NOMO-1 (cell line): ENCODE results near the gene MIX23.

ENCODE experiments used
- DNase-seq, 2 experiments: peaks; one replicate each; lab custom pipeline; 2025; ENCODE audit not compliant: unreplicated experiment in 2 of 2; lab: John Stamatoyannopoulos, UW

MIX23 gene

DNA sequence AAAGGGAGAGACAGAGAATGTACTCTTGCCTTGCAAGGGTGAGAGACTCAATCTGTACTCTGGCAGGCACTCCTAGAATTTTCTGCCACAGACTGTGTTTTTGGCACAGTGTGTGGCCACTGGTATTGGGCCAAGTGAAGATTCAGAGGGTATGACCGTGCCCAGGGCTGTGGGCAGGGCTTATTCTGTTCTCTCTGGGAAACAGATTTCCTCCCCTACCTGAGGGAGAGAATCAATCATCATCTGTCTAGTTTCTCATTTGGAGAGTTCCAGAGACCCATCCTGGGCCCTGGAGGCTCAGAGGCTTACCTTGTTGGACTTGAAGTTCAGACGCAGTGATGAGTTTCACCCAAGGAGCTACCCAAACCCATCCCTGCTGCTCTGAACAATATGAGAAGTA, 29.8 kb downstream of the MIX23 start:
- no peak for DNase-seq

DNA sequence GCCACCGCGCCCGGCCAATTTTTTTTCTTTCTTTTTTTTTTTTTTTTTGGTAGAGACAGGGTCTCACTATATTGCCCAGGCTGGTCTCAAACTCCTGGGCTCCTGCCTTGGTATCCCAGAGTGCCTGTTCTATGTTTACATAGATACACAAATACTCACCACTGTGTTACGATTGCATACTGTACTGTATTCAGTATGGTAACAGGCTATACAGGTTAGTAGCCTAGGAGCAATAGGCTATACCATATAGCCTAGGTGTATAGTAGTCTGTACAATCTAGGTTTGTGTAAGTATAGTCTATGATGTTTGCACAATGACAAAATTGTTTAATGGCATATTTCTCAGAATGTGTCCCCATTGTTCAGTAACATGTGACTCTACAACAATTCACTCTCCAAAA, 31.4 kb downstream of the MIX23 start:
- no peak for DNase-seq

DNA sequence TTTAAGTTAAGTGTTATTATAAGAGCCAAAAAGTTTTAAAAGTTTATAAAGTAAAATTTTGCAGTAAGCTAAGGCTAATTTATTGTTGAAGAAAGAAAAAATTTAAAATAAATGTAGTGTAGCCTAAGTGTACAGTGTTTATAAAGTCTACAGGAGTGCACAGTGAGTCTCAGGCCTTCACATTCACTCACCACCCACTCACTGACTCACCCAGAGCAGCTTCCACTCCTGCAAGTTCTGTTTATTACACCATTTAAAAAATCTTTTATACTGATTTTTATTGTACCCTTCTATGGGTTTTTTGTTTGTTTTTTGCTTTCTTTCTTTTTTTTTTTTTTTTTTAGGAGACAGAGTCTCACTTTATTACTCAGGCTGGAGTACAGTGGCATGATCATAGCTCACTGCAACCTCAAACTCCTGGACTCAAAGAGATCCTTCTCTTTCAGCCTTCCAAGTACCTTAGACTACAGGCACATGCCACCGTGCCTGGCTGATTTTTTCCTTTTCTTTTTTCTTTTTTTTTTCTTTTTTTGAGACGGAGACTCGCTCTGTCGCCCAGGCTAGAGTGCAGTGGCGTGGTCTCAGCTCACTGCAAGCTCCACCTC, 32.1 kb downstream of the MIX23 start:
- DNase-seq, result no peak

DNA sequence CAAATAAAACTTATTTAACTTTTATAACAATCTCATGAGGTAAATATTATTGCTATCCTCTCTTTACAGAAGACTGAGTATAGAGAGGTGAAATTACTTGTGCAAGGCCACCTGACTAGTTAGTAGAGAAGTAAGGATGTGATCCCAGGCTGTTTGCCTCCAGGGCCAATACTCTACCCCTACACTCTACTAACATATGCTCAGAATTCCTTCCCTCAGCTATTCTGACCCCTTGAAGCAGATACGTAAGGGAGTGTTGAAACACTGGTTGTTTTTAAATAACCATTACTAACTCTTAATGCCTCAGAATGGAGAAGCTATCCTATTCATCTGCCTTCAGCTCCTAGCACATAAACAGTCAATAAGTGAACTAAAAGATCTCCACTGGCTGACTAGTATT, 33.9 kb downstream of the MIX23 start:
- no peak for DNase-seq

DNA sequence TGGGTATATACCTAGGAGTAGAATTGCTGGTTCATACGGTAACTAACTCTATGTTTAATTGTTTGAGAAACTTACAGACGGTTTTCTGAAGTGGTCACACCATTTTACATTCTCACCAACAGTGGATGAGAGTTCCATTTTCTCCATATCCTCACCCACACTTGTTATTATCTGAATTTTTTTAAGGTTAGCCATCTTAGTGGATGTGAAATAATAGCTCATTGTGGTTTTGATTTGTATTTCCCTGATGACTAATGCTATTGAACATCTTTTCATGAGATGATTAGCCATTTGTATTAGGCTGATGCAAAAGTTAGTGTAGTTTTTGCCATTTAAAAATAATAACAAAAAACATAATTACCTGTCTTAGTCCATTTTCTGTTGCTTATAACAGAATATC, 39.4 kb downstream of the MIX23 start:
- no peak for DNase-seq

DNA sequence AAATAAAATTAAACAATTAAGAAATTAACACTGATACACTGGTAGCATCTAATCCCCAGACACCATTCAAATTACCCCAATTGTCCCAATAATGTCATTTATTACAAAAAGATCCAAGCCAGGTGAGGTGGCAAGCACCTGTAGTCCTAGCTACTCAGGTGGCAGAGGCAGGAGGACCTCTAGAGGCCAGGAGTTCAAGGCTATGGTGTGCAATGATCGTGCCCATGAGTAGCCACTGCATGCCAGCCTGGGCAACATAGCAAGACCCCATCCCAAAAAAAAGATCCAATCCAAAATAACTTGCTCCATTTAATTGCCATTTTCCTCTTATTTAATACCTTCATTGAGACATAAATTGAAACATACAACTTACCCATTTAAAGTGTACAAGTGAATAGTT, 40.2 kb downstream of the MIX23 start:
- no peak for DNase-seq

DNA sequence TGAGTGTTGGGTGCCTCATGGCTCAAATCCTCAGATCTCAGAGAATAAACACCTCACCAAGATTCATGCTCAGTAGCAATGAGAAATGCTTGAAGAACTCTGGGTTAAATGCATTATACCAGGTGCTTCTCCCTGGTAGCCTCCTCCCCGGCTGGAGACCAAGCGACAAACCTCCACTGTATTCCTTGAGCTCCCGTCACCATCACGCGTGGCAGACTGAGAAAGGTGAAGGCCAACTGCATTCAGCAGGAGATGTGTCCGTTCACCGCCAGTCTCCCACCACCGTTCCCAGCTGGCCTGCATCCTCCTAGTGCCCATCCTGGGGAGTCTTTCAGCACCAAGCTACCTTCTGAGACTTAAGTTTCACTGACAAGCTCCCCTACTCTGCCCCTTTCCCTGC, 50.5 kb downstream of the MIX23 start:
- DNase-seq, result no peak

DNA sequence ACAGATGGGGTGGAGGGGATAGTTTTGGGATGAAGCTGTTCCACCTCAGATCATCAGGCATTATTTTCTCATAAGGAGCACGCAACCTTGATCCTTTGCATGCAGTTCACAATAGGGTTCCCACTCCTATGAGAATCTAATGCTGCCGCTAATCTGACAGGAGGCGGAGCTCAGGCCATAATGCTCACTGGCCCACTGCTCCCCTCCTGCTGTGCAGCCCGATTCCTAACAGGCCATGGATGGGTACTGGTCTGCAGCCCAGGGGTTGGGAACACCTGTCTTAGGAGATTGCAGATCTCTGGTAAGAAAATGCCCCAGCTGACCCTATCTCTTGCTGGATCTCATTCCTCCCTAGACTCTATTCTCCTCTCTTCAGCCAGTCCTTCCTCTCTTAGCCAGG, 51.1 kb downstream of the MIX23 start:
- no peak for DNase-seq

DNA sequence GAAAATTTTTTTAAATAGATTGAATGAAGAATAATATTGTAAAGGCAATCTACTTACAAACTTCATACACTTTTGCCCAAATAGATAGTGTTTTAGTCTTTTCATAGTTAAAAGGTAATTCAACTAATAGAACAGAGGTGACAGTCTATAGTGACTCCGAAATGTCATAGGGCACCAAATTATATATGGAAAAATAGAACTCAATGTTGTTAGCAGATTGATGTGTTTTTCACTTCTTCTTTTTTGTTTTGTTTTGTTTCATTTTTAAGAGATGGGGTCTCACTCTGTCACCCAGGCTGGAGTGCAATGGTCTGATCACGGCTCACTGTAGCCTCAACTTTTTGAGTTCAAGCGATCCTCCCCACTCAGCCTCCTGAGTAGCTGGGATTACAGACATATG, 57.3 kb downstream of the MIX23 start:
- DNase-seq, result peak in 1 of 2 experiments; percentile 19

DNA sequence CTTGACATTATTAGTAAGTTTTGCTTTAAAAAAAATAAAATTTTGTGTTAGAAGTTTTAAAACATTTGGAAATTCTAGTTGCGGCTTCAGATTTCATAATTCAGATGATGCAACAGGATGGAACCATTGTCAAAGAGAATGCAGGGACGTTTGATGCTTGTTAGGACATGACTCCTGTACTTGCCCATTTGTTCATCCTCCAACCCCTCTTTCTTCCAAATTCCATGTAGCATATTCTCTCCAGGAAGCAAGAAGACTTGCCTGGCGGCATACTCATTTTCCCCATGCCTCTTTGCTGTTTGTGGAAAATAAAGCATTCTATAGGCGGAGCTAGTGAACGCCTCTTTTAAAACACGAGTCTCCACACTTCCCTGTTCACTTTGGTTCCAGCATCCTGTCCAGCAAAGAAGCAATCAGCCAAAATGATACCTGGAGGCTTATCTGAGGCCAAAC, 58.1 kb downstream of the MIX23 start, which contains the start of gene CSTA:
Gene CSTA (plus strand): TSS at position 378 of the 453 bp plus-strand sequence. CDS start 45 bp downstream, at position 423.
- DNase-seq, result peak; percentile 58 to 84

DNA sequence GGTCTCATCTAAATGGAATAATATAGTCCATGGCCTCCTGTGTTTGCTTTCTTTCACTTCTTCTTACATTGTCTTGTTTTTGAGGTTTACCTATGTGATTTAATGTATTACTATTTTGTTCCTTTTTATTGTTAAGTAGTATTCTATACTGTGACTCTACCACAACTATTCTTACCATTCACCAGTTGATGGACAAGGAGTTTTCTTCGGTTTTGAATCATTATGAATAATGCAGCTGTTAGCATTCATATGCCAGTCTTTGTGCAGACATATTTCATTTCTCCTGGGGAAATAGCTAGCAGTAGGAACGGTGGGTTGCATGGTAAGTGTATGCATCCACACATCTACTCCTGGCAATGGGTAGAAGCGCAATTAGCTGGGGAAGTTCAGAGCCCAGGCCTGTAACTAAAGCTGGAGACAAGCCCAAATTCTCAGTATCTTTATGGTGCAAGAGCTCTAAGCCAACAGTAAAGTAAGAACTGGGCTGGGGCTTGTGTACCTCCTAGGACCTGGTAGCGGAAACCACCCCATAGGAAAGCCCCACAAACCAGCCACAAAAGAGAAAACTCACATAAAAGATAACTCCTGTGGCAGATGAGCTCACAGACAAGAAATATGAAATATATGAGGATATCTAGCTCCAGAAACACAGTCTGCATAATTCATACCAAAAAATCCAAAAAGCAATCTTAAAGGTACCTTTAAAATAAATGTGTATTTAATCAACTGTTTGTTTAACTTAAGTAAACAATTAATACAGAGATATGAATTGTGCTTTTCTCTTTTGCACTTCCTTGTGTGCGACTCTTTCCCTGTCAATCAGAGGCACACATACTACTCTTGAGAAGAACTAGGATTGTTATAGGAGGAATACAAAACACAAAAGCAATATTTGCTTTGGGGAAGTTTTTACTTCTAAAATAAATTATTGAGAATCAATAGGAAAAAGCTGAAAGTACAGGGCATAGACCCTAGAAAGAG, 60.6 kb downstream of the MIX23 start:
- no peak for DNase-seq

DNA sequence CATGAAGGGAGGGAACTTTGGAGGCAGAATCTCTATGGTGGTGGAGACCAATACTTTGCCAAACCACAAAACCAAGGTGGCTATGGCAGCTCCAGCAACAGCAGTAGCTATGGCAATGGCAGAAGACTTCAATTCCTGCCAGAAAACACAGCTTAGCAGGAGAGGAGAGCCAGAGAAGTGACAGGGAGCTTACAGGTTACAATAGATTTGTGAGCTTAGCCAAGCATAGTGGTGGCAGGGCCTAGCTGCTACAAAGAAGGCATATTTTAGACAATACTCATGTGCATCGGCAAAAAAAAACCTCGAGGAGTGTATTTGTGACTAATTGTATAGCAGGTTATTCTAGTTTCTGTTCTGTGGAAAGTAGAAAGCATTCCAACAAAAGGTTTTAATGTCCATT, 64.4 kb downstream of the MIX23 start:
- no peak for DNase-seq

DNA sequence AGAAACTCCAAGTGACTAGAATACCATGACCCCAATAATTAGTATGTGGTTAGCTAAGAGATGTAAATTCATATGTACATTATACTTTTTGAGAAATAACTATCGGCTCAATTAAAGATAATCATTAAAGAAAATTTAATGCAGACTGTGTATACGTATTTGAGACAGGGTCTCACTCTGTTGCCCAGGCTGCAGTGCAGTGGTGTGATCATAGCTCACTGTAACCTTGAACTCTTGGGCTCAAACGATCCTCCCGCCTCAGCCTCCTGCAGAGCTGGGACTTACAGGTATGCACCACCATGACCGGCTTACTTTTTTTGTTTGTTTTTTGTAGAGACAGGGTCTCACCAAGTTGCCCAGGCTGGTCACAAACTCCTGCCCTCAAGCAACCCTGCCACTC, 66.7 kb downstream of the MIX23 start:
- no peak for DNase-seq

DNA sequence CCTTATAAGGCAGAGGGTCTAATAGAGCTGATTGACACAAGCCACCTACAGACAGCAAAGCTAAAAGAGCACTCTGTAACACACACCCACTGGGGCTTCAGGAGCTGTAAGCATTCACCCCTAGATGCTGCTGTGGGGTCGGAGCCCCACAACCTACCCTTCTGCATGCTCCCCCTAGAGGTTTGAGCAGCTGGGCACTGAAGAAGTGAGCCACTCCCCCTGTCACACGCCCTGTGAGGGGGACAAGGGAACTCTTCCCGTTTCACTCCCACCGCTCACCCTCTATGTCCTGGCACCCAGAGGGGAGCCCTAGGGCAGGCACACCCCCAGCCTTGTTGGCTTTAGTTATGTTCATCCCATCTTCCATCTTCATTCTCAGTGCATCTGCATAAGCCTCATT, 67.4 kb downstream of the MIX23 start:
- DNase-seq, result no peak

DNA sequence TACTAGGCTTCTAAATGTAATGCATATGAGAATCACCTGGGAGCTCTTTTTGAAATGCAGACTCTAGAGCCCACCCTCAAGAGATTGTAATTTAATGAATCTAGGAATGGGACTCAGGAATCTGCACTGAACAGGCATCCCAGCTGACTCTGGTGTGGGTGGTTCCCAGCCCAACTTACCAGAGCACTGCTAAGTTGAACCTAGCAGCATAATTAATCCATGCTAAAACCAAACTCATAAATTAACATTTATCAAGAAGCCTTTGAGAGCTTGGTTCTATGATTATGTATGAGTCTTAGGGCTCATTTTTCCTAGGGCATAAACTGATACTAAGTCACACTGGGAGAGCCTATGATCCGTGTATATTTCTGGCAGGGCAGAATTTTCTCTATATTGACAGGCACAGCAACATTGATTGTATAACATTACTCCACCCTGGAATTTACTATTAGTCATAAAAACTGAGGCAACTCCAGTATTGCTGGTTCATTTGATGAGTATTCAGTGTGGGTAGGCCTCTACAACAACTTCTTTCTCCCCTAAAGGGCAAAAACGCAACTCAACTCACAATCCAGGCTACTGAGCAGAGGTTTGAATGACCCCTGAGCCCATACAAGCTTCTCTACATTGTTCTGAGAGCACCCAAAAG, 68.7 kb downstream of the MIX23 start:
- DNase-seq, result no peak

DNA sequence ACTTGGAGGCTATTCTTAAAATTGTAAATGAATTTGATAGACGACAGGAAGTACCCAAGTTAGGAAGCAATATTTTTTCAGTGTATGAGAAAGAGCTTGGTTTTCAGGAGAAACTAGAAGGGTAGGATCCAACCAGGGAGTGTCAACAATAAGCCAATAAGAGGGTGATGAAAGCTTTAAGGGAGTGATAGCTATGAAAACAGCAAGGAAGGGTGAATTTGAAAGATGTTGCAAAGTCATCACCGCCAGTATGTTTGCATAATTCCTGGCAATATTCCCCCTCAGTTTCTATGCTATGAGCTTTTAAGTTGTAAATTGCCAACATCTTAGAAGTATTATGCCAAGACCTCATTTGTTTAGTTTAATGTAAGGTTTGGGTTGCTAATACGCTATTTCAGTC, 69.8 kb downstream of the MIX23 start:
- DNase-seq, result peak in 1 of 2 experiments; percentile 23

DNA sequence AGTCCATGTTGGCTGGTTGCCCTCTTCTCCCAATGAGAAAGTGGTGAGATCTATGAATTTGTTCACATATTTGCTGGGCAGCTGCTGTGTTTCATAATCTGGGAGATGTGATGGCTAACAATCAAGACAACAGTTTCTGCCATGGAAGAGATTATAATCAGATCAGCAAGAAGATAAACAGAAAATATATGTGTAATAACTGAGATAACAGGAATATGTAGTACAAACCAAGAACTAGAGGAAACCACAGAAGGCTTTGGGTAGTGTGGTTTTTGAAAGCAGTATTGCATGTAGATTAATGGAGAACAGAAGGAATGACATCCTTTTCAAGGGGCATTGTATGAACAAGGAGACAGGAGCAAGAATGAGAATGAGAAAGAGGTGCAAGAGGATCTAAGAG, 70.2 kb downstream of the MIX23 start:
- DNase-seq, result peak in 1 of 2 experiments; percentile 22

DNA sequence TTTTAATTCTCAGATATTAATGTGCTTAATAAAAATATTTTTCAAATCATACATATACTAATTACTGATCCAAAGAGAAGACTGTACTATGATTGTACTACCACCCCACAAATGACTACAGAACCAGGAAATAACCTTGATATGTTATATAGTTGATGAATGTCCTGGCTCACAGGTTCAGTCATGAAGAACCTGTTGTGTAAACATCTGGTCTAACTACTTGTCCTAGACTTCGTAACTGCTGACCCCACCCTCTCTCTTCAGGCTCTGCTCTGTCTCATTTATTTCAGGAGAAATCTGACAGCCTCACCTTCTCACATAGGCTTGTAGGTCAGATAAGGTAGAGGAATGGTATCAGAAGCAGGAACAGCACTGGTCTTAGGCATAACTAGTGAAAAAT, 72.7 kb downstream of the MIX23 start:
- peak in 1 of 2 experiments; percentile 16 for DNase-seq
